HG02840 (cell line): ENCODE data around the gene SAMD15.
"Not testable (repeated sequence)": the region's sequence is repeated elsewhere in the genome, so short reads cannot be mapped to it uniquely, and the experiment has no call there.

Source experiments
- ATAC-seq: cut with Tn5 transposase; IDR thresholded peaks from one replicate; pipeline ENCODE4 v1.9.1; 2021; ENCODE audit warnings: mild to moderate bottlenecking, moderate library complexity, moderate number of reproducible peaks; ENCODE audit not compliant: unreplicated experiment, low FRiP score

The SAMD15 gene

GRCh38 chr14:77376771-77377501, at the start of gene SAMD15, which contains the start of gene TMED8:
Gene SAMD15 (plus strand): TSS chr14:77377379. CDS start chr14:77377419, 40 bp downstream.
Gene TMED8 (minus strand): TSS chr14:77377094. CDS start chr14:77377053, 41 bp downstream.
- ATAC-seq = peak; percentile 81

- no peak for ATAC-seq
Measured at GRCh38 chr14:77329872-77330271, 47.3 kb upstream of the SAMD15 start.

GRCh38 chr14:77335576-77335975, 41.6 kb upstream of the SAMD15 start:
- ATAC-seq = no peak

GRCh38 chr14:77337255-77337654, 39.9 kb upstream of the SAMD15 start:
- not testable (repeated sequence) for ATAC-seq

- no peak for ATAC-seq
Measured at GRCh38 chr14:77337880-77338279, 39.3 kb upstream of the SAMD15 start.

- ATAC-seq = no peak
Measured at GRCh38 chr14:77338302-77338701, 38.9 kb upstream of the SAMD15 start.

- ATAC-seq = no peak
Measured at GRCh38 chr14:77339407-77339806, 37.8 kb upstream of the SAMD15 start.

- no peak for ATAC-seq
Measured at GRCh38 chr14:77340389-77340788, 36.8 kb upstream of the SAMD15 start.

- ATAC-seq = no peak
Measured at GRCh38 chr14:77342726-77343397, 34.3 kb upstream of the SAMD15 start.

- no peak for ATAC-seq
Measured at GRCh38 chr14:77343662-77344061, 33.5 kb upstream of the SAMD15 start.

- no peak for ATAC-seq
Measured at GRCh38 chr14:77344377-77344996, 32.7 kb upstream of the SAMD15 start.

- no peak for ATAC-seq
Measured at GRCh38 chr14:77346495-77346894, 30.7 kb upstream of the SAMD15 start.

- ATAC-seq = no peak
Measured at GRCh38 chr14:77347751-77348150, 29.4 kb upstream of the SAMD15 start.

GRCh38 chr14:77353469-77354141, 23.6 kb upstream of the SAMD15 start:
- ATAC-seq = no peak

GRCh38 chr14:77355811-77356210, 21.4 kb upstream of the SAMD15 start:
- ATAC-seq = no peak

GRCh38 chr14:77356899-77357298, 20.3 kb upstream of the SAMD15 start:
- ATAC-seq = no peak

GRCh38 chr14:77359626-77360025, 17.6 kb upstream of the SAMD15 start:
- no peak for ATAC-seq

- no peak for ATAC-seq
Measured at GRCh38 chr14:77364146-77364545, 13.0 kb upstream of the SAMD15 start.

- ATAC-seq = no peak
Measured at GRCh38 chr14:77369285-77369684, 7.9 kb upstream of the SAMD15 start.

GRCh38 chr14:77372304-77372841, 4.8 kb upstream of the SAMD15 start:
- ATAC-seq = peak; percentile 39
